Lung (tissue), 12 donors: ENCODE measurements around the gene KCNMA1. TPM values are rescaled to one million over a fixed set of nuclear protein-coding genes. Genes with fewer than 3 reads are reported as not detected.

Experiments used
- ATAC-seq: fragments of 200-7000 bp; cut with Tn5 transposase; one replicate; pipeline ENCODE4 v1.9.1; 2020; ENCODE audit warnings: moderate number of reproducible peaks; ENCODE audit not compliant: insufficient read depth, low FRiP score
- DNase-seq, 3 donors: peaks; one replicate each; pipeline ENCODE4 v3.0.0-alpha.2; 2013 to 2017
- H3K27ac ChIP-seq, 2 donors: one replicate each; pipeline ENCODE4 v1.5.1; 2013; ENCODE audit warnings: mild to moderate bottlenecking in 2 of 2, moderate library complexity in 2 of 2, control low read depth in 1 of 2, inconsistent platforms in 1 of 2, low read depth in 1 of 2, low read length in 1 of 2
- H3K27me3 ChIP-seq, 3 donors: one replicate each; pipeline ENCODE4 v1.5.1; 2013; ENCODE audit warnings: low read length in 2 of 3; ENCODE audit not compliant: control insufficient read depth in 3 of 3, insufficient read depth in 3 of 3
- H3K36me3 ChIP-seq, 4 donors: one replicate each; pipeline ENCODE4 v1.5.1; 2013; ENCODE audit warnings: low read length in 4 of 4, mild to moderate bottlenecking in 1 of 4, moderate library complexity in 1 of 4; ENCODE audit not compliant: control insufficient read depth in 4 of 4, insufficient read depth in 4 of 4
- H3K4me1 ChIP-seq, 5 donors: one replicate each; pipeline ENCODE4 v1.5.1; 2013; ENCODE audit warnings: low read length in 5 of 5, mild to moderate bottlenecking in 2 of 5, moderate library complexity in 1 of 5; ENCODE audit not compliant: control insufficient read depth in 5 of 5, insufficient read depth in 5 of 5
- H3K4me3 ChIP-seq: one replicate; pipeline ENCODE4 v1.5.1; 2013; ENCODE audit warnings: mild to moderate bottlenecking, control low read depth, moderate library complexity
- H3K9ac ChIP-seq, 2 donors: one replicate each; pipeline ENCODE4 v1.5.1; 2013; ENCODE audit warnings: low read length in 2 of 2, control low read depth in 1 of 2; ENCODE audit not compliant: insufficient read depth in 1 of 2
- H3K9me3 ChIP-seq, 4 donors: one replicate each; pipeline ENCODE4 v1.5.1; 2013; ENCODE audit warnings: low read length in 3 of 4, mild to moderate bottlenecking in 1 of 4, moderate library complexity in 1 of 4; ENCODE audit not compliant: control insufficient read depth in 4 of 4, insufficient read depth in 3 of 4
- WGBS, 2 donors: extraction: QIAGEN DNeasy Blood & Tissue Kit; methylation state at CpG; one replicate each; pipeline ENCODE4 v1.1.7; 2013; 5-methylcytosine and 5-hydroxymethylcytosine counted together
- polyA plus RNA-seq, 2 donors: library from polyadenylated mRNA; stranded (reverse); fragments of 200-250 nt; gene quantifications; one replicate each; pipeline ENCODE4 v1.2.1, GENCODE V29; 2013
- total RNA-seq, 2 donors: library from RNA; depleted of rRNA in 1 of 2; stranded (reverse); fragments of >200 nt in 1 of 2; gene quantifications; one replicate each; pipeline ENCODE4 v1.2.1, GENCODE V29; 2014 to 2021
- TF ChIP-seq, protein P1 (sequence below): IDR thresholded peaks from 2 replicates; pipeline ENCODE4 v1.5.1; 2012; ENCODE audit warnings: mild to moderate bottlenecking; ENCODE audit errors: control extremely low read depth, extremely low read depth
- donor health status: control.
- donor health status: control.
- donor health status: Bipolar disorder and iron deficiency.
- donor health status: healthy.
- donor health status: DM: yes; HTN: yes; CAD: no.

Gene KCNMA1
- total and polyA plus RNA-seq, 4 donors: 3.8 to 13.0 (median 5.5) TPM

DNA sequence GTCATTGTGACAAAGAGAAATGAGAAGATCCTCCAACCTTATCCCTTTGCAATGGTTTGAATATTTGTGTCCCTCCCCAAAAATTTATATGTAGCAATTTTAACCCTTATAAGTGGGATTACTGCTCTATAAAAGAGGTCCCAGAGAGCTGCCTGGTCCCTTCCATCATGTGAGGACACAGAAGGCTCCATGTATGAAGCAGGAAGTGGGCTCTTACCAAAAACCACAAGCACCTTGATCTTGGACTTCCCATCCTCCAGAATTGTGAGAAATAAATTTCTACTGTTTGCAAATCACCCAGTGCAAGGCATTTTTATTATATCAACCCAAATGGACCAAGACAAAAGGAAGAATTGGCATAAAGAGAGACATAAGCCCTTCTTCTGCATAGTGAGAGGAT is 95.7 kb downstream of the KCNMA1 start:
- Histone ChIP-seq H3K9me3 (peaks cover 0 to 3% (median 0%) of the 10 kb centered on the region in 4 donors), H3K4me1 (peaks cover 0 to 8% (median 5%) of the 10 kb centered on the region in 5 donors), H3K9ac (no peak overlapping the region), H3K27ac (no peak overlapping the region), H3K36me3 (no peaks in the 10 kb centered on the region), H3K4me3 (no peak overlapping the region), H3K27me3 (no peaks in the 10 kb centered on the region)
- no peak for ATAC-seq
- DNase-seq: no peak
- TF ChIP-seq, protein P1, sequence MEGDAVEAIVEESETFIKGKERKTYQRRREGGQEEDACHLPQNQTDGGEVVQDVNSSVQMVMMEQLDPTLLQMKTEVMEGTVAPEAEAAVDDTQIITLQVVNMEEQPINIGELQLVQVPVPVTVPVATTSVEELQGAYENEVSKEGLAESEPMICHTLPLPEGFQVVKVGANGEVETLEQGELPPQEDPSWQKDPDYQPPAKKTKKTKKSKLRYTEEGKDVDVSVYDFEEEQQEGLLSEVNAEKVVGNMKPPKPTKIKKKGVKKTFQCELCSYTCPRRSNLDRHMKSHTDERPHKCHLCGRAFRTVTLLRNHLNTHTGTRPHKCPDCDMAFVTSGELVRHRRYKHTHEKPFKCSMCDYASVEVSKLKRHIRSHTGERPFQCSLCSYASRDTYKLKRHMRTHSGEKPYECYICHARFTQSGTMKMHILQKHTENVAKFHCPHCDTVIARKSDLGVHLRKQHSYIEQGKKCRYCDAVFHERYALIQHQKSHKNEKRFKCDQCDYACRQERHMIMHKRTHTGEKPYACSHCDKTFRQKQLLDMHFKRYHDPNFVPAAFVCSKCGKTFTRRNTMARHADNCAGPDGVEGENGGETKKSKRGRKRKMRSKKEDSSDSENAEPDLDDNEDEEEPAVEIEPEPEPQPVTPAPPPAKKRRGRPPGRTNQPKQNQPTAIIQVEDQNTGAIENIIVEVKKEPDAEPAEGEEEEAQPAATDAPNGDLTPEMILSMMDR: no peak

DNA sequence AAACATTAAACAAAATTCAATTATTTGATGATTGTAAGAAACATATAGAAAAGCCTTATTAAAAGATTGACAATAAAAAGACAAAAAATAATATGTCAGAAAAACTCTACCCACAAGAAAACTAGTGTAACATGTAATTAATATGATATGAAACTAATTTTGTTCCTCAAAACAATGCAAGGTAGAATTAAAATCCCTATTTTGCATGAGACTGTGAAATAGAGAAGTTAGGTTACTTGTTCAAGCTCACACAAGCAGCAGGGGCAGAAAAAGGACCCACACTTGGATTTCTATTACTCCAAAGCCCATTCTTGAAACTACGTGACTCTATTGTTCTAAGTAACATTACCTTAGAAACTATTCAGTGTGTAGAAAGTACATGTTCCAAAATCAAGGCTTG is 96.4 kb downstream of the KCNMA1 start:
- ATAC-seq: no peak
- WGBS, 2 donors: 90 to 95% methylated on average over 1 of the region's 1 CpG
- Histone ChIP-seq H3K27ac (no peak overlapping the region), H3K36me3 (no peaks in the 10 kb centered on the region), H3K9ac (no peak overlapping the region), H3K4me1 (peaks cover 0 to 8% (median 5%) of the 10 kb centered on the region in 5 donors), H3K9me3 (peaks cover 0 to 3% (median 0%) of the 10 kb centered on the region in 4 donors), H3K4me3 (no peak overlapping the region), H3K27me3 (no peaks in the 10 kb centered on the region)
- TF ChIP-seq, protein P1: no peak
- no peak for DNase-seq

DNA sequence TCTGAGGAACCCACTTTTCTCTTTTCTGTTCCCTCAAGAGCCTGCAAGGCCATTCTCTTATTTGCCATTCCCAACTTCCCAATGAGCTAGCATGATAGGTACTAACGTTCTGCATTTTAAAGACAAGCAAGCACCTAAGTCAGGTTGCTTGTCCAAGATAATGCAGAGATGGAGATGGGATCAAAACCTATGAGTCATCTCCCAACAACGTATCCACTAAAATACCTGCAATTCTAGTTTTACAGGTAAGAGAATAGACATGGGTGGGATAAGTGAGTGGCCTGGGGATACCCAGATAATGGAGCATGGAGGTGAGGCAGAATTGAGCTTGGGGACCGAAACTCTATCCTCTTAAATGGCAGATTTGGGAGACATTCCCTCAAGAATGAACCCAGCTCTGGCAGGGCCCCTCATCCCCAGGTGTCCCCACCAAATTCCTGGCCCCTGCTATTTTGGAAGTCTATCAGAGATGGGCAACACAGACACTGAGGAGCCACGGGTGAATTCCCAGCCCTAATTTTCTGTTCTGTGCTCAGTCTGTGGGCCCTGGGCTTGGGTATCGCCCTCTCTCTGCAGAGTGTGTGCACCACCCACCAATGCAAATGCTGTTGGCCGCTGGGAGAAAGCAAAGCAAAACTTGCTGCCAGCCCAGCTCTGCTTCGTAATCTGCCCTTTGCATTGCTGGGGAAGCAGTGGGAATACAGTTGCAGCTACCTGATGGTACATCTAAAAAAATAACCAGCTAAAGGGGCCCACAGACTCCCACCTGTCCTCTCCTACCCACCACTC is 98.3 kb downstream of the KCNMA1 start:
- TF ChIP-seq, protein P1: no peak
- 74 to 80% methylated on average over 7 of the region's 7 CpGs for WGBS, 2 donors
- ATAC-seq: no peak

More for the DNA sequence above, 98.3 kb downstream of the KCNMA1 start:
- peaks cover 0 to 5% (median 0%) of the 10 kb centered on the region in 3 donors for H3K27me3 ChIP-seq
- H3K36me3 ChIP-seq: no peaks in the 10 kb centered on the region
- H3K27ac ChIP-seq: no peak overlapping the region
- peaks cover 0 to 8% (median 5%) of the 10 kb centered on the region in 5 donors for H3K4me1 ChIP-seq
- H3K9ac ChIP-seq: no peak overlapping the region
- H3K4me3 ChIP-seq: no peak overlapping the region
- H3K9me3 ChIP-seq: peaks cover 0 to 3% (median 0%) of the 10 kb centered on the region in 4 donors
- DNase-seq: no peak
